Progenitor cell of endocrine pancreas (in vitro differentiated cells): Measurements from ENCODE around the gene CORO2B. TPM values are rescaled to one million over a fixed set of nuclear protein-coding genes. Genes with fewer than 3 reads are reported as not detected.

ENCODE experiments used
- DNase-seq: peaks from one replicate; pipeline ENCODE4 v3.0.0; 2021; ENCODE audit warnings: low spot score; ENCODE audit not compliant: unreplicated experiment
- H3K27ac Mint-ChIP-seq: 2 replicates; pipeline ENCODE4 v1.8.0; 2021; ENCODE audit warnings: mild to moderate bottlenecking, moderate library complexity, mixed read lengths
- H3K27me3 Mint-ChIP-seq: 2 replicates; pipeline ENCODE4 v1.8.0; 2021; ENCODE audit warnings: mixed read lengths
- H3K36me3 Mint-ChIP-seq: 2 replicates; pipeline ENCODE4 v1.8.0; 2022; ENCODE audit warnings: mixed read lengths; ENCODE audit not compliant: insufficient read depth
- H3K4me1 Mint-ChIP-seq: 2 replicates; pipeline ENCODE4 v1.8.0; 2021; ENCODE audit warnings: low read depth, mixed read lengths
- H3K4me3 Mint-ChIP-seq: 2 replicates; pipeline ENCODE4 v1.8.0; 2021; ENCODE audit warnings: low read depth, mild to moderate bottlenecking, moderate library complexity, mixed read lengths
- H3K9me3 Mint-ChIP-seq: 2 replicates; pipeline ENCODE4 v1.8.0; 2021; ENCODE audit warnings: low read depth, mixed read lengths
- total RNA-seq: library from RNA; stranded (reverse); gene quantifications from 2 replicates; pipeline ENCODE4 v1.2.1, GENCODE V29; 2021
- TF ChIP-seq, protein P1 (sequence below): fragments of 200-600 bp; sonication (generic); IDR thresholded peaks from one replicate; pipeline ENCODE4 v1.5.0; 2021; ENCODE audit warnings: antibody characterized with exemption, mild to moderate bottlenecking; ENCODE audit not compliant: unreplicated experiment

Gene CORO2B
- total RNA-seq, 1 donor from 2014 or later, result 1.5 TPM

DNA sequence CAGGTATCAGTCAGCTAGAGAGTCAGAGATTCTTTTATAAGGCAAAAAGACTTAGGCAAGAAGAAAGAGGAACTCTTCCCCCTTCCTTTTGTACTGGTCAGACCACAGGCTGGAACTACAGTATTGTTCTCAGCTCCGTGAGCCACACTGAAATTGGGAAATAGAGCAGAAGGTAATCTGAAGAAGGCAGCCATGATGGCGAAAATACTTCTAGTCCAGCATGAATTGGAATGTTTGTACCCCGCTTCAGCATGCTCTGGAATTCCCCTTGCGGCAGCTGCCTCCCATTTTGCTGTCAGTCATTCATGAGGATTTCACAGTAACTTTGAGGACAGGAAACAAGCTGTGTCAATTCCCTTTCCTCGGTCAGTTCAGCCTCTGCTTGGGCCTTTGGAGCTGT lies 96.2 kb downstream of the CORO2B start:
- no peak overlapping the region for H3K27ac Mint-ChIP-seq

DNA sequence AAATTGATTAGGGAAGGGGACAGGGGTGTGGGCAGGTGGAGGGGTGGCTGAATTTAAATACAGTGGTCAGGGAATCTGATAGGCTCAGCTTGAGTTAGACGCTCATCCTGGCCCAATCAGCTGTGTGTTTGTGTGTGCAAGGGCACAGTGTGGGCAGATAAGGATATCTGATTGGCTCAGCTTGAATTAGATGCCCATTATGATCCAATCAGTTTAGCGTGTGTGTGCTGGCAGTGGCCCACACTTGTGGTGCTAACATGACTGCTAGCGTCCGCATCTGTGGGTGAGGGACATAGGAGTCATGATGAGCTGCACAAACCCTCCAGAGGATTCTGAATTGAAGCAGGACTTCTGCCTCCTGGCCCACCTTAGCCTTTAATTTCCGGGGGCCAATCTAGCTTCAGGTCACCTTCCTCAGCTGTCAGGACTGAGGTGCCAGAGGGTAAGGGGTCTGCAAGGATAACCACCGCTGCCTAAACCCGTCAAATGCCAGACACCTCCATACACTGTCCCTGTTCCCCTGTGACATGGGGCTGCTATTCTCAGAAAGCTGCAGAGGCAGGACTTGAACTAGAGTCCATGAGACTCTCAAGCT lies 97.3 kb downstream of the CORO2B start:
- no peaks in the 10 kb centered on the region for H3K36me3 Mint-ChIP-seq
- TF ChIP-seq, protein P1, sequence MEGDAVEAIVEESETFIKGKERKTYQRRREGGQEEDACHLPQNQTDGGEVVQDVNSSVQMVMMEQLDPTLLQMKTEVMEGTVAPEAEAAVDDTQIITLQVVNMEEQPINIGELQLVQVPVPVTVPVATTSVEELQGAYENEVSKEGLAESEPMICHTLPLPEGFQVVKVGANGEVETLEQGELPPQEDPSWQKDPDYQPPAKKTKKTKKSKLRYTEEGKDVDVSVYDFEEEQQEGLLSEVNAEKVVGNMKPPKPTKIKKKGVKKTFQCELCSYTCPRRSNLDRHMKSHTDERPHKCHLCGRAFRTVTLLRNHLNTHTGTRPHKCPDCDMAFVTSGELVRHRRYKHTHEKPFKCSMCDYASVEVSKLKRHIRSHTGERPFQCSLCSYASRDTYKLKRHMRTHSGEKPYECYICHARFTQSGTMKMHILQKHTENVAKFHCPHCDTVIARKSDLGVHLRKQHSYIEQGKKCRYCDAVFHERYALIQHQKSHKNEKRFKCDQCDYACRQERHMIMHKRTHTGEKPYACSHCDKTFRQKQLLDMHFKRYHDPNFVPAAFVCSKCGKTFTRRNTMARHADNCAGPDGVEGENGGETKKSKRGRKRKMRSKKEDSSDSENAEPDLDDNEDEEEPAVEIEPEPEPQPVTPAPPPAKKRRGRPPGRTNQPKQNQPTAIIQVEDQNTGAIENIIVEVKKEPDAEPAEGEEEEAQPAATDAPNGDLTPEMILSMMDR, result no peak
- peaks cover 22% of the 10 kb centered on the region for H3K27me3 Mint-ChIP-seq
- H3K9me3 Mint-ChIP-seq, result no peaks in the 10 kb centered on the region
- H3K4me1 Mint-ChIP-seq, result no peaks in the 10 kb centered on the region
- no peak overlapping the region for H3K4me3 Mint-ChIP-seq
- no peak overlapping the region for H3K27ac Mint-ChIP-seq
- DNase-seq, result no peak

More for the DNA sequence above, 96.2 kb downstream of the CORO2B start:
- no peak overlapping the region for H3K4me3 Mint-ChIP-seq
- TF ChIP-seq, protein P1, result no peak
- peaks cover 22% of the 10 kb centered on the region for H3K27me3 Mint-ChIP-seq
- H3K9me3 Mint-ChIP-seq, result no peaks in the 10 kb centered on the region
- H3K36me3 Mint-ChIP-seq, result no peaks in the 10 kb centered on the region
- DNase-seq, result no peak
- H3K4me1 Mint-ChIP-seq, result no peaks in the 10 kb centered on the region

DNA sequence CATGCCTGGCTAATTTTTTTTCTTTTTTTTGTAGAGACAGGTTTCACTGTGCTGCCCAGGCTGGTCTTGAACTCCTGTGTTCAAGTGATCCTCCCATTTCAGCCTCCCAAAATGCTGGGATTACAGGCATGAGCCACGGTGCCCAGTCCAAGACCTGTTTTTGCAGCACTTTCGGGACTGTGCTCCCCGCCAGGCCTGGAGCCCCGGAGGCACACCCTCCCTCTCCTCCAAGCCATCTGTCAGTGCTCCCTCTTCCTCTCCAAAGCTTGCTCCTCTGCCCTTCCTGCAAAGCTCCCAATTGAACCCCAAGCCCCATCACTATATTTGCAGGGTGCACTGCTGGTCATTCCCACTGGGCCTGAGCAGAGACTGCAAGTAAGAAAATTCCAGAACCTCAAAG lies 98.1 kb downstream of the CORO2B start:
- Mint-ChIP-seq H3K36me3 (no peaks in the 10 kb centered on the region), H3K4me1 (no peaks in the 10 kb centered on the region), H3K9me3 (no peaks in the 10 kb centered on the region), H3K27ac (no peak overlapping the region), H3K4me3 (no peak overlapping the region), H3K27me3 (peaks cover 24% of the 10 kb centered on the region)
- TF ChIP-seq, protein P1, result no peak
- DNase-seq, result no peak

DNA sequence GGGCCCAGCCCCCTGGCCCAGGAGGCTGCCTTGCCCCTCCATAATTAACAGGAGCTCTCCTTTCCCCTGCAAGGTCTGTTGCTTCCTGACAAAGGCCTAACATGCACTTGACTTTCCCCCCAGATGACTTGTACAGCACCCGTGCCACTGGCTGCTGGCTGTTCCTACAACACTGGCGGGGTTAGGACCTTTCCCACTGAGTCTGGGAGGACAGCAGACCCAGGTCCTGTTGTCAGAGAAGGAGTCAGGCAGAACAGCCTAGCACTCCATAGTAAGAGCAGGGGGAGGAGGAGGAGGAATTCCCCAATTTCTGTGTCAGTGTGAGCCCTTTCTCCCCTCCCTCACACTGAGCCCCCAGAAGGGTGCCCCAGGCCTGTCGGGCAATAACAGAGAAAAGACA lies 99.2 kb downstream of the CORO2B start:
- Mint-ChIP-seq H3K36me3 (no peaks in the 10 kb centered on the region), H3K9me3 (no peaks in the 10 kb centered on the region), H3K27me3 (peaks cover 22% of the 10 kb centered on the region), H3K27ac (no peak overlapping the region), H3K4me3 (no peak overlapping the region), H3K4me1 (no peaks in the 10 kb centered on the region)
- DNase-seq, result no peak
- TF ChIP-seq, protein P1, result no peak

DNA sequence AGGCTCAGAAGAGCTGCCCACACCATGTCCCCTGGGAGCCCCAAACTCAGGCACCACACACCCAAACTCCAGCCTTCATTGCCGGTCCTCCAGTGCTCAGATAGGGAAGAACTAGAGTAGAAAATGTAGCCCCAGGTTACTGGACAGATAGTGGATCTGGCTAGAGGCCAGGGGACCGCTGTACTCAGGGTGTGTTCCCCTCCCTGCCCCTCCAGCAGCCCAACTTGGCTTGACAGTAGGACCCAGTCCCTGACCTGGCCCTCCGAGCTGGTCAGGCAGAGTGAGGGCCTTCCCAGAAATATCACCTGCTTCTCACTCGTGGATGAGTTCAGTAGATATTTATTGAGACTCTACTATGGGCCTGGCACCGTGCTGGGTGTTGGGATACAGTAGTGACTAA lies 100.0 kb downstream of the CORO2B start:
- no peaks in the 10 kb centered on the region for H3K4me1 Mint-ChIP-seq
- no peaks in the 10 kb centered on the region for H3K9me3 Mint-ChIP-seq
- H3K27ac Mint-ChIP-seq, result no peak overlapping the region
- H3K36me3 Mint-ChIP-seq, result no peaks in the 10 kb centered on the region
- DNase-seq, result no peak
- H3K4me3 Mint-ChIP-seq, result no peak overlapping the region
- TF ChIP-seq, protein P1, result no peak
- peaks cover 19% of the 10 kb centered on the region for H3K27me3 Mint-ChIP-seq
